Esophagus (tissue), 2 donors: Measurements from ENCODE around the gene GTF2E1. TPM values are rescaled to one million over a fixed set of nuclear protein-coding genes. Genes with fewer than 3 reads are reported as not detected.

Experiments used
- H3K27ac ChIP-seq, 2 donors: one replicate each; pipeline ENCODE4 v1.5.1; 2013; ENCODE audit warnings: low read depth in 2 of 2, mild to moderate bottlenecking in 2 of 2, inconsistent platforms in 1 of 2, low read length in 1 of 2, moderate library complexity in 1 of 2
- H3K27me3 ChIP-seq, 2 donors: one replicate each; pipeline ENCODE4 v1.6.1; 2013; ENCODE audit warnings: low read length in 2 of 2, control low read depth in 1 of 2, mild to moderate bottlenecking in 1 of 2; ENCODE audit not compliant: insufficient read depth in 2 of 2, control insufficient read depth in 1 of 2
- H3K36me3 ChIP-seq, 2 donors: one replicate each; pipeline ENCODE4 v1.6.1; 2013; ENCODE audit warnings: low read length in 1 of 2; ENCODE audit not compliant: control insufficient read depth in 2 of 2, insufficient read depth in 2 of 2
- H3K4me1 ChIP-seq, 2 donors: one replicate each; pipeline ENCODE4 v1.6.1; 2013; ENCODE audit warnings: low read length in 1 of 2; ENCODE audit not compliant: control insufficient read depth in 2 of 2, insufficient read depth in 2 of 2
- H3K4me3 ChIP-seq, 2 donors: one replicate each; pipeline ENCODE4 v1.5.1; 2013; ENCODE audit warnings: low read length in 2 of 2, mild to moderate bottlenecking in 2 of 2, low read depth in 1 of 2, moderate library complexity in 1 of 2
- H3K9me3 ChIP-seq, 2 donors: one replicate each; pipeline ENCODE4 v1.6.1; 2013; ENCODE audit warnings: mild to moderate bottlenecking in 2 of 2, low read depth in 1 of 2, low read length in 1 of 2, moderate library complexity in 1 of 2; ENCODE audit not compliant: control insufficient read depth in 2 of 2, insufficient read depth in 1 of 2
- WGBS, 2 donors: extraction: QIAGEN DNeasy Blood & Tissue Kit; methylation state at CpG; one replicate each; pipeline ENCODE4 v1.1.7; 2013; 5-methylcytosine and 5-hydroxymethylcytosine counted together
- polyA plus RNA-seq, 2 donors: library from polyadenylated mRNA; stranded (reverse); fragments of 200-250 nt; gene quantifications; one replicate each; pipeline ENCODE4 v1.2.3, GENCODE V29; 2013
- donor health status: healthy with polysubstance abuse.
- donor health status: Bipolar disorder and iron deficiency.

GTF2E1 gene
- polyA plus RNA-seq, 2 donors: 3.5 to 4.1 TPM

DNA sequence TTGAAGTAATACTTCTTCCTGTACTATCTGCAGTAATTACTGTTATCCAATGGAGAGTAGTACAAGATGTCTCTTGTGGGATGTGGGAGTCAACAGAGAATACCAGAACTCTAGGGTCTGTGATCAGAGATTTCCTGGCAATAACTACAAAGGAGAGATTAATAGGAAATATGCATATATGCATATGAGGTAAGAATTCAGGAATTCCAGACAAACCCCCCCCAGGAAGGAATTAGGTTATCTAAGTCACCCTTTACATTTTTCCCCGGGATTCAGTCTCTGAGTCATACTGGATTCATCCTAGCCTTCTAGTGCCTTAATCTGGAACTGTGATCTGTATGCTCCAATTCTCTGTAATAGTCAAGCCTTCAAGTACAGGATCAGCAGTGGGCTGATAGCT is 49.4 kb downstream of the GTF2E1 start:
- Histone ChIP-seq H3K36me3 (no peaks in the 10 kb centered on the region), H3K27ac (no peak overlapping the region), H3K4me3 (no peak overlapping the region), H3K27me3 (no peaks in the 10 kb centered on the region), H3K9me3 (no peaks in the 10 kb centered on the region), H3K4me1 (no peaks in the 10 kb centered on the region)
- WGBS, 2 donors: 56 to 69% methylated on average over 1 of the region's 1 CpG

DNA sequence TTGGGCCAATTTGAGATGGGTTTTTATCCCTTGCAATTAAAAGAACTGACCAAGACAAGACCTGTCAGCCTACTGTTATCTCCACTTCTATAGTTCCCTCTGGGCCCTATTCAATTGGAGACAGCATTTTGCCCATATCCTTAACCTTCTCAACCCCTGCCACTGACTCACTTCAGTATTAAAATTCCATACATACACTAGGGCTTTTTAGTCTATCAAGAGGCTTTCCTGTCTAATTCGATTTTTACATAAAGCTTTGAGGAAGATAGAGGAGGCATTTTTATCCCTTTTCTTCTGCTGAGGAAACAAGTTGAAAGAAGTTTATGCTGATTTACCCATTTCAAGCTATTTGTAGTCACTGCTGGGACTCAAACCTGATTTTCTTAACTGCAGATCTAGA is 51.1 kb downstream of the GTF2E1 start:
- no peaks in the 10 kb centered on the region for H3K4me1 ChIP-seq
- WGBS, 2 donors: 64 to 76% methylated on average over 1 of the region's 1 CpG
- H3K36me3 ChIP-seq: no peaks in the 10 kb centered on the region
- no peak overlapping the region for H3K27ac ChIP-seq
- H3K4me3 ChIP-seq: no peak overlapping the region
- no peaks in the 10 kb centered on the region for H3K27me3 ChIP-seq
- H3K9me3 ChIP-seq: no peaks in the 10 kb centered on the region

- no peaks in the 10 kb centered on the region for H3K9me3 ChIP-seq
- no peaks in the 10 kb centered on the region for H3K36me3 ChIP-seq
- H3K27me3 ChIP-seq: no peaks in the 10 kb centered on the region
- H3K4me1 ChIP-seq: no peaks in the 10 kb centered on the region
- 35 to 46% methylated on average over 5 of the region's 5 CpGs for WGBS, 2 donors
- H3K4me3 ChIP-seq: no peak overlapping the region
- H3K27ac ChIP-seq: no peak overlapping the region
Measured at GRCh38 chr3:120795017-120795648, 52.6 kb downstream of the GTF2E1 start.

GRCh38 chr3:120795959-120796358 is 53.4 kb downstream of the GTF2E1 start:
- 49 to 50% methylated on average over 2 of the region's 2 CpGs for WGBS, 2 donors
- Histone ChIP-seq H3K4me1 (no peaks in the 10 kb centered on the region), H3K27ac (no peak overlapping the region), H3K36me3 (no peaks in the 10 kb centered on the region), H3K9me3 (no peaks in the 10 kb centered on the region), H3K27me3 (no peaks in the 10 kb centered on the region), H3K4me3 (no peak overlapping the region)

- Histone ChIP-seq H3K27me3 (no peaks in the 10 kb centered on the region), H3K4me3 (no peak overlapping the region), H3K36me3 (no peaks in the 10 kb centered on the region), H3K27ac (no peak overlapping the region), H3K9me3 (no peaks in the 10 kb centered on the region), H3K4me1 (no peaks in the 10 kb centered on the region)
- WGBS, 2 donors: 53 to 78% methylated on average over 6 of the region's 6 CpGs
Measured at GRCh38 chr3:120796976-120797375, 54.4 kb downstream of the GTF2E1 start.

DNA sequence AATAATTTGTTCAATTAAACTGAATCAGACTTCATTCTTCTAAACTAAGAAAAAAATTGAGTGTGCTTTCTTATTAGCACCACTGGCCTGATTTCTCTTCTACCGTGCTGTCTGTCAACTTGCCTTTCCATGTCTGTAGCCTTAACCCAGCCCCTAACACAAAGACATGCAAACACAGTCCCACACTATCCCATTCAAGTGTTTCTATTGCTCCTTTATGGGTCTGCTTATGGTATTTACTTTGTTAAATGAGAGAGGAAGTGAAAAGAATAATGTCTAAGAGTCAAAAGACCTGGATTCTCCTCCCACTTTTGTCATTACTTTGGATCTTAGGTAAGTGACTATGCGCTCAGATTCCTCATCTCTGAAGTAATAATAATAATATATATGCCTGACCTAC is 55.3 kb downstream of the GTF2E1 start:
- Histone ChIP-seq H3K4me1 (no peaks in the 10 kb centered on the region), H3K27ac (no peak overlapping the region), H3K36me3 (no peaks in the 10 kb centered on the region), H3K27me3 (no peaks in the 10 kb centered on the region), H3K9me3 (no peaks in the 10 kb centered on the region), H3K4me3 (no peak overlapping the region)
- 78 to 82% methylated on average over 2 of the region's 2 CpGs for WGBS, 2 donors

GRCh38 chr3:120798346-120798745 is 55.8 kb downstream of the GTF2E1 start:
- no peaks in the 10 kb centered on the region for H3K27me3 ChIP-seq
- no peak overlapping the region for H3K4me3 ChIP-seq
- H3K4me1 ChIP-seq: no peaks in the 10 kb centered on the region
- WGBS, 2 donors: 64 to 66% methylated on average over 1 of the region's 1 CpG
- H3K27ac ChIP-seq: no peak overlapping the region
- no peaks in the 10 kb centered on the region for H3K36me3 ChIP-seq
- no peaks in the 10 kb centered on the region for H3K9me3 ChIP-seq

- H3K4me3 ChIP-seq: no peak overlapping the region
- H3K36me3 ChIP-seq: no peaks in the 10 kb centered on the region
- H3K27me3 ChIP-seq: no peaks in the 10 kb centered on the region
- H3K4me1 ChIP-seq: no peaks in the 10 kb centered on the region
- H3K27ac ChIP-seq: no peak overlapping the region
- H3K9me3 ChIP-seq: no peaks in the 10 kb centered on the region
Measured at GRCh38 chr3:120800625-120801024, 58.1 kb downstream of the GTF2E1 start.

GRCh38 chr3:120801484-120801883 is 58.9 kb downstream of the GTF2E1 start:
- H3K9me3 ChIP-seq: no peaks in the 10 kb centered on the region
- no peaks in the 10 kb centered on the region for H3K27me3 ChIP-seq
- WGBS, 2 donors: 73 to 77% methylated on average over 2 of the region's 2 CpGs
- H3K4me3 ChIP-seq: no peak overlapping the region
- H3K27ac ChIP-seq: no peak overlapping the region
- H3K4me1 ChIP-seq: no peaks in the 10 kb centered on the region
- H3K36me3 ChIP-seq: no peaks in the 10 kb centered on the region

DNA sequence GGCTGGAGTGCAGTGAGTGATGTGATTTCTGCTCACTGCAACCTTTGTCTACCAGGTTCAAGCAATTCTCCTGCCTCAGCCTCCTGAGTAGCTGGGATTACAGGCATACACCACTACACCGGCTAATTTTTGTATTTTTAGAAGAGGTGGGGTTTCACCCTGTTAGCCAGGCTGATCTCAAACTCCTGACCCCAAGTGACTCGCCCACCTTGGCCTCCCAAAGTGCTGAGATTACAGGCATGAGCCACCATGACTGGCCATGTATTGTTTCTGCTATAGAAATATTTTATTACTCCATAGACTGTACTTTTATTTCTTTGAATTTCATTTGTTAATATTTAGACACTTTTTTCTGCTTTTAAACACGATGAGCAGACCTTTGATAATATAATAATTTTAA is 60.4 kb downstream of the GTF2E1 start:
- no peaks in the 10 kb centered on the region for H3K9me3 ChIP-seq
- H3K27me3 ChIP-seq: no peaks in the 10 kb centered on the region
- no peaks in the 10 kb centered on the region for H3K4me1 ChIP-seq
- H3K36me3 ChIP-seq: no peaks in the 10 kb centered on the region
- H3K27ac ChIP-seq: no peak overlapping the region
- H3K4me3 ChIP-seq: no peak overlapping the region
- 61 to 66% methylated on average over 3 of the region's 3 CpGs for WGBS, 2 donors
